Left lung (tissue), 10 donors: ENCODE measurements around the gene CMIP. TPM values are rescaled to one million over a fixed set of nuclear protein-coding genes. Genes with fewer than 3 reads are reported as not detected.

ENCODE experiments used
- ATAC-seq: fragments of 200-7000 bp; cut with Tn5 transposase; one replicate; pipeline ENCODE4 v1.9.1; 2020; ENCODE audit warnings: moderate library complexity
- DNase-seq, 4 donors: peaks; one replicate each; pipeline ENCODE4 v3.0.0-alpha.2; 2013 to 2020
- H3K27ac ChIP-seq, 2 donors: fragments of 200-600 bp; sonication (generic) in 1 of 2; one replicate each; pipeline versions ENCODE4 v1.5.0 to v1.8.0; 2020 to 2021
- H3K27me3 ChIP-seq, 2 donors: fragments of 200-600 bp; sonication (generic) in 1 of 2; one replicate each; pipeline versions ENCODE4 v1.5.0 to v1.8.0; 2020 to 2021
- H3K36me3 ChIP-seq, 2 donors: fragments of 200-600 bp; sonication (generic) in 1 of 2; one replicate each; pipeline versions ENCODE4 v1.5.0 to v1.8.0; 2020 to 2021
- H3K4me1 ChIP-seq, 2 donors: fragments of 200-600 bp; one replicate each; pipeline ENCODE4 v1.8.0; 2021
- H3K4me3 ChIP-seq, 2 donors: fragments of 200-600 bp; sonication (generic) in 1 of 2; one replicate each; pipeline versions ENCODE4 v1.5.0 to v1.8.0; 2020 to 2021; ENCODE audit warnings: mild to moderate bottlenecking in 1 of 2
- H3K9me3 ChIP-seq, 2 donors: fragments of 200-600 bp; sonication (generic) in 1 of 2; one replicate each; pipeline versions ENCODE4 v1.5.0 to v1.8.0; 2020 to 2021
- intact Hi-C, 2 donors: fragments of 100-400 bp; cut with DNase I; formaldehyde crosslinking; loops; one replicate each; pipeline versions ENCODE4 v1.11.2 to v1.14.2; 2022
- polyA plus RNA-seq, 6 donors: library from polyadenylated mRNA; unstranded; fragments of 120-200 nt; gene quantifications; one replicate each; pipeline ENCODE4 v1.2.1, GENCODE V29; 2013; ENCODE audit not compliant: insufficient read length in 6 of 6
- total RNA-seq, 2 donors: library from RNA; stranded (reverse); fragmentation: NEBNext Ultra II Directional; extraction: Animal tissue kit (Norgen Biotek cat#: 25700); gene quantifications; one replicate each; pipeline ENCODE4 v1.2.1, GENCODE V29; 2021
- TF ChIP-seq, protein P1 (sequence below), 2 donors: fragments of 200-600 bp; sonication (generic) in 1 of 2; IDR thresholded peaks; one replicate each; pipeline versions ENCODE4 v1.5.0 to v1.8.0; 2021; ENCODE audit warnings: antibody characterized with exemption in 2 of 2
- donor health status: DM: no; HTN: yes; CAD: no.
- donor health status: DM: no; HTN: no; CAD: no.

Gene CMIP
- total and polyA plus RNA-seq, 8 donors = 35.3 to 55.8 (median 40.4) TPM

DNA sequence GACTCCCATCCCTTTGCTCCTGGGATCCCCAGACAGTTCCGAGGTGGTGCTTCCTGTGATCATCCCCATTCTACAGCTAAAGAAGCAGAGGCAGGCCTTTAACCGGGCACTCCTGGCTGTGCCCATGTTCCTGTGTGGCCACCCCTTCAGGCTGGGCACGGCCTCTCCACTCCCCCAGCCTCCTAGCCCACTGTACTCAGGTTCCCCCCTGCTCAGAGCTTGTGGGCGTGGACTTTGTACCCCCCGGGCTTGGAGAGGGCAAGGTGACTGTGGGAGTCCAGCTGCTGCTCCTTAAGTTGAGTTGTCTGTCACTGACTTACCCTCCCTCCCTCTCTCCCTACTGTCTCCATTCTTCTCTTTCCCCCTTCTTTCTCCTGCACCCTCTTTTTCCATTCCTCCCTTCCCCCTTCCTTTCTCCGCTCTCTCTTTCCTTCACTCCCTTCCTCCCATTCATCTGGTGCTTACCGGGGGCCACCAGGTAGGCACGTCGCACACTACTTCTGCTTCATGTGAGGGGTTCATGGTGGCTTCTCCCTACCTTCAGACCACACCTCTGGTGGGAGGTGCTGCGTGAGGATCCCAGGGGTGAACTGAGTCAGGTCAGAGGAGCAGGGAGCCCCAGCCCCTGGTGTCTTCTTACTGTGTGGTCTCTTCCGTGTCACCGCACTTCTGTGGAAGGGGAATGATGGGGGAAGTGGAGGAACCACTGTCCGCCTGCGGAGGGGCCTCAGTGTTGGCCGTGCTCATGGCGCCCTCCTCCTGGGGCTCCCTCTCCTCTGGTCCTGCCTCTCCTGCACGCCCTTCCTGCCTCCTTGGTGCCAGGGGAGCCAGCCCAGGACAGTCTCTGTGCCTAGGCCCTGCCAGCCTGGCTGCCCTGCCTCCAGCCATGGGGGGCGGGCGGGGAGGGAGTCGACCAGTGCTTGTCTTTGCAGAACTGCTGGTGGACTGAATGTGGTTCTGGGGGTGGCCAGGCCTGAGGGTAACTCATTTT, 29.7 kb downstream of the CMIP start:
- Histone ChIP-seq H3K27ac (peak overlapping the region; percentile 37 to 48), H3K27me3 (no peaks in the 10 kb centered on the region), H3K4me3 (no peak overlapping the region), H3K9me3 (no peaks in the 10 kb centered on the region), H3K36me3 (peaks cover 0 to 4% of the 10 kb centered on the region in 2 donors), H3K4me1 (peaks cover 31 to 99% of the 10 kb centered on the region in 2 donors)
- no peak for ATAC-seq
- TF ChIP-seq, protein P1, sequence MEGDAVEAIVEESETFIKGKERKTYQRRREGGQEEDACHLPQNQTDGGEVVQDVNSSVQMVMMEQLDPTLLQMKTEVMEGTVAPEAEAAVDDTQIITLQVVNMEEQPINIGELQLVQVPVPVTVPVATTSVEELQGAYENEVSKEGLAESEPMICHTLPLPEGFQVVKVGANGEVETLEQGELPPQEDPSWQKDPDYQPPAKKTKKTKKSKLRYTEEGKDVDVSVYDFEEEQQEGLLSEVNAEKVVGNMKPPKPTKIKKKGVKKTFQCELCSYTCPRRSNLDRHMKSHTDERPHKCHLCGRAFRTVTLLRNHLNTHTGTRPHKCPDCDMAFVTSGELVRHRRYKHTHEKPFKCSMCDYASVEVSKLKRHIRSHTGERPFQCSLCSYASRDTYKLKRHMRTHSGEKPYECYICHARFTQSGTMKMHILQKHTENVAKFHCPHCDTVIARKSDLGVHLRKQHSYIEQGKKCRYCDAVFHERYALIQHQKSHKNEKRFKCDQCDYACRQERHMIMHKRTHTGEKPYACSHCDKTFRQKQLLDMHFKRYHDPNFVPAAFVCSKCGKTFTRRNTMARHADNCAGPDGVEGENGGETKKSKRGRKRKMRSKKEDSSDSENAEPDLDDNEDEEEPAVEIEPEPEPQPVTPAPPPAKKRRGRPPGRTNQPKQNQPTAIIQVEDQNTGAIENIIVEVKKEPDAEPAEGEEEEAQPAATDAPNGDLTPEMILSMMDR (IDR thresholded peaks at IDR 0.05) = no peak
- no peak for DNase-seq
- intact Hi-C loops = no loop called here

DNA sequence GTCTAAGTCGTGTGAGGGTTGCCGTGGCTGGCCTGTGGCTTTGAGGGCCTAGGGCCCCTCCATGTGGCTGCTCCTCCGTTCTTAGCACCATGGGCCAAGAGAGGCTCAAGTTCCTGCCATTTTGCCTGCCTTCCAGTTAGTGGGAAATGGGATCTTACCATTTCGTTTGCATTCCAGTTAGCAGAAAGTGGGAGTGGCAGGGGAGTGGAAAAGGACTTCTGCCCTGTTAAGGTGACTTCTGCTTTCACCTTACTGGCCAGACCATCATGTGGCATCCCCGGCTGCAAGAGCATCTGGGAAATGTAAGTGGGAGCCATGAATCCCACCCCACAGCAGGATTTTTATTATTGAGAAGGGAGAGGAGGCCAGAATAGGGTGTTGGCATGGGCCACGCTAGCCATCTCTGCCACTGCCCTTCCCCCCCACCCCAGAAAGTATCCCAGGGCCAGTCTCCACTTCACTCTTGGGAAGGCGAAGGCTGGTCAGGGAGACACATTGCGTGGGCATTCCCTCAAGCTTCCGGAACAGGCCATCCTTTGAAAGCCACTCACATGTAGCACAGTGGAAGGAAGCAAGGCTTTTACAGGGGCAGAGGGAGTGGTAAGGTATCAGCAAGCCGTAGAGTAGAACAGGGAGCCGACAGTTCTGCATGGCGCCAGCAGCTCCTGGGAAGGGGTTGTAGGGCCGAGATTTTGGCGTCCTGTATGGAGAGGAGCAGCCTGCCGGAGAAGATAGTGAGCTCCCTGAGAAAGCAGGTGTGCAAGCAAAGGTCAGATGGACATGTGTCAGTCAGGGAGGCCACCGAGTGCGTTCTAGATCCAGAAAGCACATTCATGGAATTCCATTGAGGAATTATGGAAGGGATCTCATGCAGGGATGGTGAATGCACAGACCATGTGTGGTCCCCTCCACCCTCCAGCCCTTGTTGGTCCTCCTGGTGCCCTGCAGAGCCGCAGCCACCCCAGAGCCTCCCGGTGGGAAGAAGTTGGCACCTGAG, 33.4 kb downstream of the CMIP start:
- peak overlapping the region in 1 of 2 donors; percentile 18 for H3K4me3 ChIP-seq
- H3K27me3 ChIP-seq = no peaks in the 10 kb centered on the region
- peak overlapping the region; percentile 58 to 77 for H3K27ac ChIP-seq
- no peaks in the 10 kb centered on the region for H3K9me3 ChIP-seq
- no peaks in the 10 kb centered on the region for H3K36me3 ChIP-seq
- intact Hi-C loops = no loop called here
- ATAC-seq (no peak), DNase-seq (no peak)
- TF ChIP-seq, protein P1 (IDR thresholded peaks at IDR 0.05) = no peak
- peaks cover 30 to 99% of the 10 kb centered on the region in 2 donors for H3K4me1 ChIP-seq

DNA sequence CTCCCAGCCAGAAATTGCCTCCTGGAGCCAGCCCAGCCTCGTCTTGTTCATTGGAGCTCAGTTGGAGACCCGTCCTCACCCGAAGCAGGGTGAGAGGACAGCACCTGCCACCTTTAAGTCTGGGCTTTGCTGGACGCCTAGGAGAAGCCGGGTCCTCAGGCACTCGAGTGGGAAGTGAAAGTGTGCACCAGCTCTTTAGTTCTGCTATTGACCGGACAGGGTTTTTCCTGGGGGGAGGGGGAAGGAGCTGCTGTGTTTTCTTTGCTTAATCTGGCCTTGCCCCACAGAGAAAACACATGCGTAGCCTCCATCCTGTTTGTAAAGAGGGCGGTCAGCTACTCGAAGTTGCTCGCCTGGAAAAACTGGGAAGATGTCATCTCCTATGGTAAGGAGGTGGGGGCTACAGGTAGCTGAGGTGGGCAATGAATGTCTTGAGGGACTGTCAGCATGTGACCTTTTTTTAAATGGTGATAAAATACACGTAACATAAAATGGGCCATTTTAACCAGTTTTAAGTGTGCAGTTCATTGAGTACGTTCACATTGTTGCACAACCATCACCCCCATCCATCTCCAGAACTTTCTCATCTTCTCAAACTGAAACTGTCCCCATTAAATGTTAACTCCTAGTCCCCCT, 34.4 kb downstream of the CMIP start:
- Histone ChIP-seq H3K9me3 (no peaks in the 10 kb centered on the region), H3K27me3 (no peaks in the 10 kb centered on the region), H3K27ac (peak overlapping the region; percentile 58 to 77), H3K4me3 (peak overlapping the region in 1 of 2 donors; percentile 18), H3K4me1 (peaks cover 23 to 99% of the 10 kb centered on the region in 2 donors), H3K36me3 (no peaks in the 10 kb centered on the region)
- TF ChIP-seq, protein P1 (IDR thresholded peaks at IDR 0.05) = no peak
- peak; percentile 74 for ATAC-seq
- intact Hi-C loops = no loop called here
- peak in 1 of 4 donors; percentile 85 for DNase-seq

DNA sequence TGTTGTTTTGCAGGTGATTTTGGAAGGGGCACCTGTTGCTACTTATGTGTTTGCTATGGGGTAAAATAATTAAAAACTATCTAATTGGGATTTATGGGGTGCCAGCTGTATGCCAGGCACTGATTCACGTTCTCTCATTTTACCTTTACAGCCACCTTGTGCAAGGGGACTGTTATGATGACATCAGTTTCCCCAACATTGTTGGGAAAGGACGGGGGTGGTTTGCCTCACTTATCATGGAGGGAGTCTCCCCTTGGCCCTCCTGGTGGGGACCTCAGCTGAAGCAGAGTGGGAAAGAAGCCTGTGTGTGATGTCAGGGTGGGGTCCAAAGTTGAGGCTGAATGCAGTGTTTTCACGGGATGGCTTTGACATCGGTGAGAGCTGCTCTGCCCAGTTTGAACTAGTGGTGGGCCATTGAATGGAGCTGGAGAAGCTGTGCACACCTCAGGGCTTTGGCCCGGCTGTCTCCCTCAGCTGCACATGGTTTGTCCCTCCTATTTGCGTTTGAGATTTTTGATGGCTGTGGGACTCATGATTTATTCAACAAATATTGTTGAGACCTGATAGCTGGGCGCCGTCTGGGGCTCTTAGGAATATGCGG, 36.1 kb downstream of the CMIP start:
- no peak for ATAC-seq
- H3K4me3 ChIP-seq = no peak overlapping the region
- H3K27me3 ChIP-seq = no peaks in the 10 kb centered on the region
- intact Hi-C loops = no loop called here
- TF ChIP-seq, protein P1 (IDR thresholded peaks at IDR 0.05) = no peak
- peak overlapping the region; percentile 48 to 77 for H3K27ac ChIP-seq
- no peaks in the 10 kb centered on the region for H3K9me3 ChIP-seq
- no peak for DNase-seq
- H3K36me3 ChIP-seq = no peaks in the 10 kb centered on the region
- peaks cover 20 to 99% of the 10 kb centered on the region in 2 donors for H3K4me1 ChIP-seq
